Measurements from ENCODE around the gene CRB2. TPM values are rescaled to one million over a fixed set of nuclear protein-coding genes. Genes with fewer than 3 reads are reported as not detected.
A peak's percentile ranks its signal among the peaks of the same experiment; 100 is the strongest.

The CRB2 gene
- total and polyA plus RNA-seq, 2 donors (not counting 3 experiments of a cell fraction or from before 2014, with no cell fraction given) = not detected

DNA sequence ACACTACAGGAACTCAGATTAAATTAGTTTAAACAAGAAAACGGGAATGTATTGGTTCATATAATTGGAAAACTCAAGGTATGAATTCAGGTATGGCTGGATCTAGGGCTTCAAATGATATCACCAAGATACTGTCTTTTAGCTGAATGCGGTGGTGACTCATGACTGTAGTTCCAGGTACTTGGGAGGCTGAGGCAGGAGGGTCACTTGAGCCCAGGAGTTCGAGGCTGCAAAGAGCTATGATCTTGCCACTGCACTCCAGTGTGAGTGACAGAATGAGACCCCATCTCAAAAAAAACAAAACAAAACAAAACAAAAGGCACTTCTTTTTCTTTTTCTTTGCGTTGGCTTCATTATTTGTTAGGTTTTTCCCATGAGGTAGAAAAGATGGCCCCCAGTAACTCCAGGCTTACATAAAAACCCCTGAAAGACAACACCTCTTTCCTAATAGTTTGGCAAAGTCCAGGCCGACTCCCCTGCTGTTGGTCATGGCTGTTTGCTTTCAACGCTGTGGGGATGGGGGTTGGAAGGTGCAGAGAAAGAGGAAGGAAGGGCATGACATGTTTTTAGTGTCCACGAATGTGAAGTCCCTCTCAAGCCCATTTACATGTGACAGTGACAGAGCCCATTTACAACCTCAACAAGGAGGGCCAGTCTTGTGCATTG is 39.8 kb upstream of the CRB2 start:
- POLR2A ChIA-PET = no interaction called here
- FAIRE-seq = peak; percentile 8
- no peak overlapping the region for H3K27ac ChIP-seq (ENCODE audit: insufficient read depth, low read depth, low read length)
- no peaks in the 10 kb centered on the region for H4K20me1 ChIP-seq (replicated peaks; ENCODE audit: control insufficient read depth, extremely low read depth, insufficient read depth, low read length)
- H3K4me1 ChIP-seq (ENCODE audit: control insufficient read depth, extremely low read depth, insufficient read depth, low read length) = no peaks in the 10 kb centered on the region
- dilution Hi-C loops (cut with MboI; ENCODE audit: extremely low pct_ligation_motif_present, low sequenced_read_pairs) (no loop called here), intact Hi-C loops (cut with micrococcal nuclease) (no loop called here)
- no peaks in the 10 kb centered on the region for H3K36me3 ChIP-seq (ENCODE audit: control insufficient read depth in 2 of 2, extremely low read depth in 1 of 2, insufficient read depth in 2 of 2, low read length in 2 of 2)
- H3K79me2 ChIP-seq (ENCODE audit: control insufficient read depth, insufficient read depth, low read length) = no peaks in the 10 kb centered on the region
- H2AFZ ChIP-seq (ENCODE audit: low read depth, low read length) = no peak overlapping the region
- CTCF ChIA-PET = interaction anchor here (0.7 kb wide), 1 partner anchor 22 kb away, joined by 3 read pairs; no protein-coding TSS in a partner anchor
- H3K4me2 ChIP-seq (ENCODE audit: insufficient read depth, low read length) = no peak overlapping the region
- H3K9ac ChIP-seq (replicated peaks; ENCODE audit: extremely low read depth, insufficient read depth, low read length) = no peak overlapping the region
- no peak for DNase-seq (ENCODE audit: low read depth, low spot score)
- no peak for TF ChIP-seq MYC (IDR thresholded peaks at IDR 0.05; ENCODE audit: low read depth, low read length)
- TF ChIP-seq, protein P1, sequence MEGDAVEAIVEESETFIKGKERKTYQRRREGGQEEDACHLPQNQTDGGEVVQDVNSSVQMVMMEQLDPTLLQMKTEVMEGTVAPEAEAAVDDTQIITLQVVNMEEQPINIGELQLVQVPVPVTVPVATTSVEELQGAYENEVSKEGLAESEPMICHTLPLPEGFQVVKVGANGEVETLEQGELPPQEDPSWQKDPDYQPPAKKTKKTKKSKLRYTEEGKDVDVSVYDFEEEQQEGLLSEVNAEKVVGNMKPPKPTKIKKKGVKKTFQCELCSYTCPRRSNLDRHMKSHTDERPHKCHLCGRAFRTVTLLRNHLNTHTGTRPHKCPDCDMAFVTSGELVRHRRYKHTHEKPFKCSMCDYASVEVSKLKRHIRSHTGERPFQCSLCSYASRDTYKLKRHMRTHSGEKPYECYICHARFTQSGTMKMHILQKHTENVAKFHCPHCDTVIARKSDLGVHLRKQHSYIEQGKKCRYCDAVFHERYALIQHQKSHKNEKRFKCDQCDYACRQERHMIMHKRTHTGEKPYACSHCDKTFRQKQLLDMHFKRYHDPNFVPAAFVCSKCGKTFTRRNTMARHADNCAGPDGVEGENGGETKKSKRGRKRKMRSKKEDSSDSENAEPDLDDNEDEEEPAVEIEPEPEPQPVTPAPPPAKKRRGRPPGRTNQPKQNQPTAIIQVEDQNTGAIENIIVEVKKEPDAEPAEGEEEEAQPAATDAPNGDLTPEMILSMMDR (IDR thresholded peaks at IDR 0.05; ENCODE audit: extremely low read depth in 1 of 2, insufficient read depth in 1 of 2, low read depth in 1 of 2, low read length in 2 of 2) = no peak
- TF ChIP-seq POLR2A (IDR thresholded peaks at IDR 0.05; ENCODE audit: low read depth, low read length) = no peak
- no peak for TF ChIP-seq EZH2 (IDR thresholded peaks at IDR 0.05; ENCODE audit: borderline replicate concordance, low read depth, low read length, severe bottlenecking)
- TF ChIP-seq GATA2 (IDR thresholded peaks at IDR 0.05; ENCODE audit: insufficient read depth, insufficient read length, low read depth, low read length) = no peak
- no peak for TF ChIP-seq JUN (IDR thresholded peaks at IDR 0.05; ENCODE audit: borderline replicate concordance, insufficient read depth, insufficient read length, low read depth)
- TF ChIP-seq FOS (IDR thresholded peaks at IDR 0.05; ENCODE audit: borderline replicate concordance, insufficient read depth, low read length) = no peak
- TF ChIP-seq, protein P2, sequence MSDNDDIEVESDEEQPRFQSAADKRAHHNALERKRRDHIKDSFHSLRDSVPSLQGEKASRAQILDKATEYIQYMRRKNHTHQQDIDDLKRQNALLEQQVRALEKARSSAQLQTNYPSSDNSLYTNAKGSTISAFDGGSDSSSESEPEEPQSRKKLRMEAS (IDR thresholded peaks at IDR 0.05; ENCODE audit: insufficient read depth, insufficient read length) = no peak
- TF ChIP-seq POLR2AphosphoS5 (IDR thresholded peaks at IDR 0.05; ENCODE audit: insufficient read depth, low read depth, low read length) = no peak
- H3K4me3 ChIP-seq (replicated peaks in 1 of 3; ENCODE audit: insufficient read depth in 1 of 3, low read depth in 1 of 3, low read length in 3 of 3) = no peak overlapping the region
- H3K9me1 ChIP-seq (replicated peaks; ENCODE audit: control insufficient read depth, extremely low read depth, insufficient read depth, low read length) = no peaks in the 10 kb centered on the region
- no peaks in the 10 kb centered on the region for H3K9me3 ChIP-seq (replicated peaks; ENCODE audit: control insufficient read depth, insufficient read depth, low read length)
- no TSS peak for BruUV-seq (replicated peaks)
- peaks cover 0 to 2% of the 10 kb centered on the region in 2 experiments for H3K27me3 ChIP-seq (ENCODE audit: control insufficient read depth in 2 of 2, insufficient read depth in 2 of 2, low read length in 2 of 2)
